NK-92 treated with Interleukin-12 subunit alpha and Interleukin-12 subunit beta, amount 100 ng/mL, for 24 hours (cell line): ENCODE measurements around the gene SLC17A9.

Experiments
- DNase-seq: peaks from one replicate; lab custom pipeline; 2025; lab: John Stamatoyannopoulos, UW

SLC17A9 gene

DNA sequence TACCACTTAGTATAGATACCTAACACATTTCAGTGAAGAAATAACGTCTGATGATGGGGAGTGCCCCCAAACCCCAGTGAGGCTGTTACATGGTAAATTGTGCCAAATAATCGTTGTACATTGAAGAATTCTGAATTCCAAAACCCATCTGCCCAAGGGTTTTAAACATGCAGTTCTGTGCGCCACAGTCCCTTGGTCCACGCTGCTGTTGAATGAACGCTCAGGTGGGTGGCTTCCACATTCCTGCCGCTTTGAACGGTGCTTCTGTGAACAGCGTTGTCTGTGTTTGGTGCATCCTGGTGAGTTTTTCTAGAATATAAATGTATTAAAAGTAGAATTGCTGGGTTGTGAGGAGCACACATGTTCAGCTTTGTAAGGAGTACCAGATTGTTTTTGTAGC is 11.6 kb upstream of the SLC17A9 start:
- DNase-seq = no peak

DNA sequence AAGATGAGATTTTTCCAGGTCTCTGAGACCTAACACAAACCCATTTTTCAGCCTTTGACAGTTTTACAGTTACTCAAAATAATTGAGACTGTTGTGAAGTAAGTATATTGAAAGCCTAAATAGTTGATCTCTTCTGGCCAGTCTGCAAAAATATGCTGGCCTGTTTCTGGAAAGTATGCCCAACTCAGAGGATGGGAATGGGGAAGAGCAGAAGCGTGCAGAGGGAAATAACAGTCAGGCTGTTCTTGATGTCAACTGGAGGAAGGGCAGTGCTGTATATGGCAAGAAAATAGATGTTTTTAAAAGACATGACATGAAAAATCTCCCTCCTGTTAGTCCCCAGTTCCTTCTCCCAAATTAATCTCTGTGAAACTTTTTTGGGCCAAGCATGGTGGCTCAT is 10.7 kb upstream of the SLC17A9 start:
- DNase-seq = no peak

DNA sequence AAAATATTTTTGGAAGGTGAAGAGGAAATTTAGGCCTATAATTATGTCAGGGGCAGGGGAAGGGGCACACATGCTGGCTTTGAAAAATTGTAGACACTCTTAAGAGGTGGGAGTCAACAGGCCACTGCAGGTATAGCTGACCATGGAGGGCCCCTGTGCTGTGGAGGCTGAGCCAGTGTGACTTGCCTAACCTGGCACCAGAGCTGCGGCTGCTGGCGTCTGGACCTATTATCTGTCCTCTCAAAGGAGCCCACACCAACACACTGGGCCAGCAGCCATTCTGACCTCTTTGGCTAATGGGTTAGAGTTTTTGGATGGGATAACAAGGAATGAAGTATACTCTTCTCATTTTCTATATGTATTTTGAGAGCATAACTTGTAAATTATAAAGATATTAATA is 10.1 kb upstream of the SLC17A9 start:
- no peak for DNase-seq

DNA sequence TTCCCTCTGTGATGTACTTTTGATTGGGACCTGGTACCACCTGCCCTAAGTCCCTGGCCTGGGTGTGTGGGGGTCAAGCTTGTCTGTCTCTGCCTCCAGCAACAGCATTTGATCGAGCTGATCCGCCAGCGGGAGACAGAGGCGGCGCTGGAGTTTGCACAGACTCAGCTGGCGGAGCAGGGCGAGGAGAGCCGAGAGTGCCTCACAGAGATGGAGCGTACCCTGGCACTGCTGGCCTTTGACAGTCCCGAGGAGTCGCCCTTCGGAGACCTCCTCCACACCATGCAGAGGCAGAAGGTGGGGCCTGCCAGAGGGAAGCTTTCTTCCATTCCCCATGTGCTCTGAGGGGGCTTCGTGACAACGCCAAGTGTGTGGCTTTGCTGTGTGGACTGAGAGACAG is 9.1 kb upstream of the SLC17A9 start:
- no peak for DNase-seq

DNA sequence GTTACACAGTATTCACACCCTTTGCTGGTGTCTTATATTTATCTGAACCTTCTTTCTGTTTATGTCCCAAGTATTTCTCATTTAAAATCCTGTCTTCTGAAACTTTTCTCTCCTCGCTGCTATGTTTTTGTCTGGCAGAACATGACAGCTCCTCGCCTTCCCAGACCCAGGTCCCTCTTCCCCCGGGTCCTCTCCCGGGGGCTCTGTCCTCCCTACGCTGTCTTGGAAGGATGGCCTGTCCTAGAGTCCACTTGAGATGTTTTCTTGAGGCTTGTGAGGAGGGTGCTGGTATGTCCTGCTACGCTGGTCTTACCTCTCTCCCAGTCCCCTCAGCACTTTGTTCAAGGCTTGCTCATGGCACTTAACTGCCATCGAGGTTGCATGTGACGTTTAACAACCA is 8.3 kb upstream of the SLC17A9 start:
- DNase-seq = no peak

DNA sequence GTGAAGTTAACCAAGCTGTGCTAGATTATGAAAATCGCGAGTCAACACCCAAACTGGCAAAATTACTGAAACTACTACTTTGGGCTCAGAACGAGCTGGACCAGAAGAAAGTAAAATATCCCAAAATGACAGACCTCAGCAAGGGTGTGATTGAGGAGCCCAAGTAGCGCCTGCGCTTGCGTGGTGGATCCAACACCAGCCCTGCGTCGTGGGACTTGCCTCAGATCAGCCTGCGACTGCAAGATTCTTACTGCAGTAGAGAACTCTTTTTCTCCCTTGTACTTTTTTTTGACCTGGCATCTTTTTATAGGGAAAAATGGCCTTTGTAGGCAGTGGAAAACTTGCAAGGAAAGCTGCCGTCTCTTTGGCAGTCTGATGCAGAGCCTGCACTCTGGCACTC is 7.8 kb upstream of the SLC17A9 start:
- no peak for DNase-seq

DNA sequence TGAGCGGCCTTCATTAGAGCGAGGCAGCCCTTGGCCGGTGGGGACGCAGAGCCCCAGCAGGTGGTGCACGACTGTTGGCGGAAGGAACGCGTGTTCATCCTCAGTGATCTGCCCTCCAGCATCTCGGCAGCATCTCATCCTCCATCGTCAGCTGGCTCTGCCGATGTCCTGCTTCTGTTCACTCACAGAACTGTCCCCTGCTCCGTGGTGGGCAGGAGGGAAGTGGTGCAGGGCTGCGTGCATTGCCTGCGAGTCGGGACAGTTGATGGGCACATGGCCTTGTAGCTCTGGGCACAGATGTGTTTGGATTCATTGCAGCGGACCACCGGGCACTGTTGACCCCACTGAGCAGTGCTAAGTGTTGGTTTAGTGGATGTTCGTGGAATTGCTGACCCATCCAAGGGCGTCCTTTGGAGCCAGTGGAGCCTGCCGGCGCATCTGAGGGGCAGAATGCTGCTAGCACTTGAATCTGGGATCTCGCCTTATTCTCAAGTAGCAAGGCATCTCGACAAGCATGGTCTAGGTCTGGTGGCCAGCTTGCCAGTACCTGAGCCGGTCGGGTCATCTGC is 6.7 kb upstream of the SLC17A9 start:
- no peak for DNase-seq

DNA sequence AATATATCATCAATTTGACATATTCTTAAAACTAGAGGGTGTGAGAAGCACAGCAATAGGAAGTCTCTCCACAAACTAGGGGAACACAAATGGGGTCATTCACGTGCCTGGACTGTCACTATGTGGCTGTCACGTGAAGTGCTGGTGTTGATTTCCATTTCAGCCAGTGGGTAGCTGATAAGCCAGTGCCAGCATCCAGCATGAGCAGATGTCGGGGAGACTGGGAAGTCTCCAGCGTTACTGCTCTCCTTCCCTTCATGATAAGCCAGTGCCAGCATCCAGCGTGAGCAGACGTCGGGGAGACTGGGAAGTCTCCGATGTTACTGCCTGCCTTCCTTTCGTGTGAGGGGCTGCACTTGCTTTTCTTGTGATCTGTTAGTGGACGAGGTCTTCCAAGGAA is 5.6 kb upstream of the SLC17A9 start:
- no peak for DNase-seq

DNA sequence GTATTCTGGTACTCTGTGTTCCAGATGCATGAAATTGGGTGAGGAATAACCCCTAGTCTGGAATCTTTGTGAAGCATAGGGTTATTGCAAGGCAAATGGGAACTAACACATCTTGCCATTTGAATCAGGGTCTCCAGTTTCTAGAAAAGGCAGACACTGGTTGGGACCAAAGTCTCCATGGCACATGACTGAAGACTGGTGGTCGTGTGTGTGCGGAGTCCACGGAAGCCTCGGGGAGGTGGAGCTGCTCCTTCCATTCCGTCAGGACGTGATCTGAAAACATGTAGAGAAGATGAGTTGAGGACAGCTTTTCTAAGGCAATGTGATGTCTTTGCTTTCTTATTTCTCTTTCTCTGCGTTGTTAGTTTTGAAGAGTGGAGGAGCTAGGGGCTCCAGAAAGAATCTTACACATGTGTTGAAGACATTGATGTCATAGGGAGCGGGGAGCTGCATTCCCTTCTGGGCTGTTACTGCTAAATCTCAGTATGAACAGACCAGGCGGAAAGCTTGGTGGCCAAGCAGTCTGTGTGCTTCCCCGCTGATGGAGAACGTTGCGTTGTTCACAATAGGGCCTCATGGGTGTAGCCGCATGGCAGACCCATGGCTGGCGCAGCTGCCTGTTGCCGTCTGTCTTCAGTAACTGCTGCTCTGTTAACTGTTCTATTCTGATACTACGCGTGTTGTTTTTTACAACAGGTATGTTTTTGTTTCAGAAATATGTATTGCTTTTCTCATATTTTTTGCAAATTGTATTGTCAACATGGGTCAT is 4.8 kb upstream of the SLC17A9 start:
- no peak for DNase-seq

DNA sequence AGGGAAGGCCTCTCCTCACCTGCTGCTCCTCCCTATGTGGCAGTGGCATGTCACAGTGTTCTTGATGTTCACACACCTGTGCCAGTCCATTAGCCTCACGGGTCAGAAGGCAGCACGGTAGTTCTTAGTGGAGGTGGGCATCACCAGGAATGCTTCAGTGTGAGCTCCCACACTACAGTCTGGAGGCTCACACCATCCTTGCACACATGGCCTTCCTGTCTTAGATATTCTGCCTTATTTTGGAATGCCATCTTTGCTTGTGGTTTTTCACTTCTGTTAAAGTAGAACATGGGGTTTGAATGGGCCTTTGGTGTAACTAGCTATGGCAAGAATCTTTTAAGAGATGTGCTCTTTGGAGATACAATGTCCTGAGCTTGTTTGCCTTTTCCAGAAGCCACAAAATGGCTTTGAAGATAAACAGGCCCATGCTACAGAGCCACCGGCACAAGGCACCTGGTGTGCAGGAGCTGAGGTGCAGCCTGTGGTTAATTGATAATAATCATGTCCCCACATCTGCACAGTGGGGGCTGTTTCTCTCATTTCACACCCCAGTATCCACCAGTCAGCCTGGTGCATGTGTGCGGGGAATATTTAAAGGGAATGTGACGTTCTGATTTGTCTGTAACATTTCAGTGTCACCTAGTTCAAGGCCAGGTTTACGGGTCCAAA is 3.2 kb upstream of the SLC17A9 start:
- no peak for DNase-seq

DNA sequence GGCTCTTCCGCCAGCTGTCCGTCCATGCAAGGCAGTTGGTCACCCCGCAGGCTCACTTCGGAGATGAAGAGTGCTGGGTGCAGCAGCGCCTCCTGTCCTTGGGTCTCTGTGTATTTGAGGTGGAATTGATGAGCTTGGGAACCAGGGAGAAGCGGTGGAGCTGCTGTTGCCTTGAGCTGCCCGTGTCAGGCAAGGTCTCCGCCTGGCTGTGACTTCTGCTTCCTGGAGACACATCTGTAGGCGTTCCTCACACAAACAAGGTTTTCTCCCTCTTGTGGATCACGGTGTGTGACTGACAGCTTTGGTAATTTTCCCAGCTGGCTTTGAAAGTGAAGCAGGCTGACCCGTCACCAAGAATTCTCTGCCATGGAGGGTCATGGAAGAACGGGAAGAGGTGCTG is 2.5 kb upstream of the SLC17A9 start:
- DNase-seq = no peak

DNA sequence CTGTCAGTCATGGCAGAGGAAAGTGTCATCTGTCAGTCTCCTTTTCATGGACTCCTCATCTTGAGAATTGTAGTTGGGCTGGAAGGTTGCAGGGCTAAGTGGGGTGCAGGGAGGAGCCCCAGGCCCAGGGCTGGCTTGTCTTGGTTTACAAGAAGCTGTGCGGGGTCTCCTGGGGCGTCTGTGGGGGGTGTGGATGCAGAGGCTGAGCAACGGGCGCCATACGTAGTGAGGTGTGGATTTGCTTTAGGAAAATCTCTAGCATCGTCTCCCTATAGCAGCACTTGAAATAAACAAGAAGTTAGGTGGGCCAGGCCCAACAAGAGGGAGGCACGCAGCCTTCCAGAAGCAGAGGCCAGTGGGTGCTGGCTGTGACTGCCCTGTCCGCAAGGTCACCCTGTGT is 1.8 kb upstream of the SLC17A9 start:
- DNase-seq = no peak

DNA sequence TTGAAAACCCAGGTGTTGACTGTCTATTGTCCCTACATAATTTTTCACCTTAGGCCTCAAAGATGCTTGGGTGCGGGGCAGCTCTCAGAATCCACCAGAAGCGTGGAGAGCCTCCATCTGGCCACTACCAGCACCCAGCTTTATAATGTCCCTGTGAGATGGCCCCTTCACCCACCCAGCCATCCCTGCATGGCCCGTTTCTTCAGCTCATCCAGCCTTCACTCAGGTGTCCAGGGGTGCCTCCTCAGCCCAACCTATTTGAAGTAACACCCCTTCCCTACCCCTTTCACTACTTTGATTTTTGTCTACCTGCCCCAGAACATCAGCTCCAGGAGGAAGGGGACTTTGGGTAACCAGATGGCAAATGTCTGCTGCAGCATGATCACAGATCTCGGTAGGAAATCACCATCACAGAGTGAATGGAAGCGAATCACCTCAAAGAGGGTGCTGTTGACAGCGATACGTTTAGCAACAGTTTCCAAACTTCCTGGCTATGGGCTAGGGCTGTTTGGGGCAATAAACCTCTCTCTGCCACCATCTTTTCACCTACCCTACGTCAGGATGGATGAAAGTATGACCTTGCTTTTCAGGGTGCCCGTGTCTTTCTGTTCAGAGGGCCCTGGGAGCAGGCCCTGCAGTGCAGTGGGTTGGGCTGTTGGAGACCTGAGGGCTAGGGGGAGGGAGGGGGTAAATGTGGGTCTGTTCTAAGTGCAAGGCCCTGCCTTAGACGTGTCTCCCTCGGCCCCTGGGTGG is 1.2 kb upstream of the SLC17A9 start:
- DNase-seq = no peak

DNA sequence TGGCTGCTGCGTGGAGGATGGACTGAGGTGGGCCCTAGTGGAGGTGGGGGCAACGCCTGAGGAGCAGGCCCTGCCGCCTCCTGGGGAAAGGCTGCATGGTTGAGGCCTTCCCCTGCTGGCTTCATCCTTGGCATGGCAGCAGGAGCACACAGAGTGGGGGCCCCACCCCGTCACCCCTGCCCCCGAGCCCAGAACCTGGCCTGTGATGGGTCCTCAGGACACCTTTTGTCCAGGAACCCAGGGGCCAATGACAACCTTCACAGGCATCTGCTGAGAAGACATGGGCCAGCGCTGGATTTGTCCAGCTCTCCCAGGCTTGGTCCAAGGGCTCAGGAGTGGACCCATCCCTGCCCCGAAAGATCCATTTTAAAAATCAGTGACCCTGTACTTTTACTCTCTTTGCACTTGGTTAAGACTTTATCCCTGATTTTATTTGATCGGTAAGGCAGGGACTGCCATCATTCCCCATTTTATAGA is 575 bp upstream of the SLC17A9 start:
- no peak for DNase-seq

DNA sequence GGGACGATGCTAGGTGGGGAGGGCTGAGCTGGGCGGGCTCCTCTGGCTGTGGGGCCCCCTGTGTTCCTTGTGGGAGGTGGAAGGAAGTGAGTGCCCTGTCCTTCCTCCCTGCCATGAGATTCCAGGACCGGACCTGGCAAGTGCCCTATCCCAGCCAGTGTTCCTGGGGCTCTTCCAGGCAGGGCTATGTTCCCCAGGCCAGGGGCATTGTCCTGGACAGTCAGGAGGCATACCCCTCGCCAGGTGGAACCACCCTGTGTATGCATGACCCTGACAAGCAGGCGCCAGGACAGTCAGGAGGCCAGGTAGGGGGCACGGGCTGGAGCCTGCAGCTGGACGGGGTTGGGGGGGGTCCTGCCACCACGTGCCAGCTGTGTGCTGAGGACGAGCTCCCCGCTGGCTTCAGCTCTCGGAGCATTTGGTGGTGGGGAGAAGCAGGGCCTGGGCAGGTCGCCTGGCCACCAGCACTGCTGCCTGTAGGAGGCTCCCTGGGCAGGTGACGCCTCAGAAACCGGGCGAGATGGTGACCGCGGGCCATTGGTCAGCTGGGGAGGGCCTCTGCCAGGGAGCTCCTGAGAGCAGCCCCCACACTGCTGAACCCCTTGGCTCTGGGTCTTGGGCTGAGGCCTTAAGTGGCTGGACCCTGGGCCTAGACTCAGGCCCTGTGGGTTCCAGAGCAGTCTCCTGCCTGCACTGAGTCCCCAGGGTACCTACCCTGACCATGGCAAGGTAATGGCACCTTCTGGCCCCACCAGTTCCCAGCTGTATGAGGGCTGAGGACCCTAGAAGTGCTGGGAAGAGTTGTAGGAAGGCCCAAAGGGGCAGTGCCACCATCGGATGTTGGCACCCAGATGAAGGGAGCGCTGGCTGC is 694 bp downstream of the SLC17A9 start:
- no peak for DNase-seq

DNA sequence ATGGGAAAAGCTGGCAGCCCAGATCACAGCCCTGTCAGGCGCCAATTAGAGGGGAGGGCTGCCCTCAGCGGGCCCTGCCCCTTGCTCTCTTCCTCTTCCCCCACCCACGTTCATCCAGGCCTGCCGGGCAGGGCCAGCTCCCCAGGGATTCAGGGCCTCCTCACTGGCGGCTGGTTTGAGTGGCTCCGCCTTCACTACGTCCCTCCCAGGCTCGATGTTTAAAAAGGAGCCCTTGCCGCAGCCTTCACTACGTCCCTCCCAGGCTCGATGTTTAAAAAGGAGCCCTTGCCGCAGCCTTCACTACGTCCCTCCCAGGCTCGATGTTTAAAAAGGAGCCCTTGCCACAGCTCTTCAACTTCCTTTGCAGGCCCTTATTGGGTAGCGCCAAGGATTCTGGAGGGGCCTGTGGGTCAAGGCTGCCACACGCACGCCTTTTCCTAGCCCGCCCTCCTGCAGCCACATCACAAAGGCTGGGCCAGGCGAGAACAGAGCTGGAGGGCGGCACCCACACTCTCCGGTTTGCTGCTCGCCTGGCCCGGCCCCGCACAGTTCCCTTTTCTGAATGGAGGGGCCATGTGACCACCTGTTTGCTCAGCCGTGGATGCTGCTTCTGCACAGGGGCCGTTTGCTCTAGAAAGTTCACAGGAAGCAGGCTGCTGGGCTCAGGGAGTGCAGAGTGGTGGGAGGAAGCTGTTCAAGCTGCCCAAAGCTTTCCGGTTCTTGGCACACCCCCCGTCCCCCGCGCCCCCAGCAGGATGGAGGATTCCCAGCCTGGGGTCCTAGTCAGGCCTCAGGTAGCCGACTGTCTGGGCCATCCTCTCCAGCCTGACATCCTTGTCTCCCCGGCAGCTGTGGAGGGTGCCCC is 1.6 kb downstream of the SLC17A9 start:
- no peak for DNase-seq

DNA sequence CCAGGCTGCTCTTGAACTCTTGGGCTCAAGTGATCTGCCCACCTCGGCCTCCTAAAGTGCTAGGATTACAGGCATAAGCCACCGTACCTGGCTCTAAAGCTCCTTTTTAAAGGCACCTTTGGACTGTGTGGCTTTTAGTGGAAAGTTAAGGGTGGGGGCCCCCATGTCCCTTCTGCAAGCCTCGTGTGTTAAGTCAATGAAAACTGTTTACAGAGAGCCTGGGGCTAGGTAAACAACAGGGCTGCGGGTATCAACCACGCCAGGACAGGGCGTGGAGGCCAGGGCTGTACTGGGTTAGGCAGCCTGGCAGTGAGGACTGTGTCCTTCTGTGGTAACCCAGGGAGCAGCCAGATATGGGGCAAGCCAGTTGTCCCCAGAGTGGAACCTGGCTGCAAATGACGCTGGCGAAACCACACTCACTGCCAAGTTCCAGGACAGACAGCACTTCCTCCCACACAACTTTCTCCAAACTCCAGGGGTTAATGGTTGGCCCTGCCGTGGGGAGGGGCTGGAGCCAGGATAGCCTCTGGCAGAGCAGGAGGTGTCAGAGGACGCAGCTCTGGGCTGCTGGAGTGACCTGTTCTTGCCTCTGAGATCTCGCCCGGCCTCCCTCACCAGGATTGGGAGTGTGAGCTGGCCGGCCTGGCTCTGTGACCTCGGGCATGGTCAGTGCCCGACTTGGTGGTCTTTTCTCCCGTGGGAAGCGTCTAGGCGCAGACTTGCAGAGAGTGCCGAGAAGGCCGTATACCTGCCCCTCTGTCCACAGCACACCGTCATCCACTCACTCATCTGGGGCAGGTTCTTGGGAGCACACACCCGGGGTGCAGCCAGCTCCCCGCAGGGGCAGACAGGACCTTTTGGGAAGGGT is 3.2 kb downstream of the SLC17A9 start:
- no peak for DNase-seq

DNA sequence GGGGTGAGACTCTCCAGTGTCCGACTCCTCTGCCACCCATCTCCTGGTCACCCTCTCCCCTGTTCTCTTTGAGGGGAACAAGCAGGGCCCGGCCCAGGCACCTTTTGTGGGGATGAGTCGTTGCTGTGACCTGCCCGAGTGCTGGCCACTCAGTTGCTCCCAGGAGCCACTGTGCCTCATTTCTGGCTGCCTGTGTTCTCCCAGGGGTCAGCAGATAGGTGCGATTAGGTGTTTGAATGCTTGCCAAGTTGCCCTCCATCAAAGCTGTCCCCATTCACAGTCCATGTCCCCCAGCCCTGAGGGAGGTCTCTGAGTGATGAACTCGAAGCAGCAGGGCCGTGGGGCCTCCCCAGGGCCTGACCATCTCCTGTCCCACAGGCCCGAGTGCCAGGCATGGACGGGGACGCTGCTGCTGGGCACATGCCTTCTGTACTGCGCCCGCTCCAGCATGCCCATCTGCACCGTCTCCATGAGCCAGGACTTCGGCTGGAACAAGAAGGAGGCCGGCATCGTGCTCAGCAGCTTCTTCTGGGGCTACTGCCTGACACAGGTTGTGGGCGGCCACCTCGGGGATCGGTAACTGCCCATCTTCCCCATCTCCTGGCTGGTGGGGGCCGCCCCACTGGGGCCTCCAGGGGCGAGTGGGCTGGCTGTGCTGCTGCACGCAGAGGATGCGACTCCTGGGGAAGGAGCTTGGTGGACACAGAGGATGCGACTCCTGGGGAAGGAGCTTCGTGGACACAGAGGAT is 4.1 kb downstream of the SLC17A9 start:
- no peak for DNase-seq
